Activated T-cell treated with anti-CD3 and anti-CD28 coated beads for 4 hours (primary cell): ENCODE data around the gene MAN2C1.
"Not testable (repeated sequence)": the region's sequence is repeated elsewhere in the genome, so short reads cannot be mapped to it uniquely, and the experiment has no call there.

Experiments
- DNase-seq: peaks from one replicate; pipeline ENCODE4 v3.0.0-alpha.2; 2020

The MAN2C1 gene

DNA sequence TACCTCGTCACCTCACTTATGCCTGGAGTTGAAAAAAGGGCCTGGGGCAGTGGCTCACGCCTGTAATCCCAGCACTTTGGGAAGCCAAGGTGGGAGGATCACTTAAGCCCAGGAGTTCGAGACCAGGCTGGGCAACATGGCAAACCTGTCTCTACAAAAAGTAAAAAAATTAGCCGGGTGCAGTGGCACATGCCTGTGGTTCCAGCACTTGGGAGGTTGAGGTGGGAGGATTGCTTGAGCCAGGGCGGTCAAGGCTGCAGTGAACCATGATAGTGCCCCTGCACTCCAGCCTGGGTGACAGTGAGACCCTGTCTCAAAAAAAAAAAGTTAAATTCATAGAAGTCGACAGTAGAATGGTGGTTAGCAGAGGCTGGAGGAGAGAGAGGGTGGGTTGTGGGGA is 26.2 kb downstream of the MAN2C1 start:
- no peak for DNase-seq

DNA sequence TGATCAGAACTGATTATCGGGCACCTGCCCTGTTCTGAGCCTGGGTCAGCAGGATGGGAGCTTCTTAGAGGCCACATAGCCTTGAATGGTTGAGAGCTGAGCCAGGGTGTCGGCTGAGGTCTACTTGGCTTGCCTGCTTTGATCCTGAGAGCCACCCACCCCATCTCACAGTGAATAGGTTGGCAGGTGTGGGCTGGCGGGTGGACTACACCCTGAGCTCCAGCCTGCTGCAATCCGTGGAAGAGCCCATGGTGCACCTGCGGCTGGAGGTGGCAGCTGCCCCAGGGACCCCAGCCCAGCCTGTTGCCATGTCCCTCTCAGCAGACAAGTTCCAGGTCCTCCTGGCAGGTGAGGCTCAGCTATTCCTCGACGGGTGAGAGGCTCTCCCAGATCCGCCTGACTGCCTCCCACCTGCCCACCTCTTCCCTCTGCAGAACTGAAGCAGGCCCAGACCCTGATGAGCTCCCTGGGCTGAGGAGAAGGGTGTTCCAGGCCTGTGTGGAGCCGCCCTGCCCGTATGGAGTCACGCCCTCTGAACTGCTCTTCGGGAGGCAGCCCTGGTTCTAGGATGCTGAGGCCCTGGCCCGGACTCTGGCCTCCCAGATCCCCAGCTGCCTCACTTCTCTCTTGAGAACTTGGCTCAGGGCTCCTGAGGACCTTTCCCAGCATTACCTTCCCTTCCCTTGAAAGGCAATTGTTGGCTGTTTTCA is 28.7 kb downstream of the MAN2C1 start:
- no peak for DNase-seq

DNA sequence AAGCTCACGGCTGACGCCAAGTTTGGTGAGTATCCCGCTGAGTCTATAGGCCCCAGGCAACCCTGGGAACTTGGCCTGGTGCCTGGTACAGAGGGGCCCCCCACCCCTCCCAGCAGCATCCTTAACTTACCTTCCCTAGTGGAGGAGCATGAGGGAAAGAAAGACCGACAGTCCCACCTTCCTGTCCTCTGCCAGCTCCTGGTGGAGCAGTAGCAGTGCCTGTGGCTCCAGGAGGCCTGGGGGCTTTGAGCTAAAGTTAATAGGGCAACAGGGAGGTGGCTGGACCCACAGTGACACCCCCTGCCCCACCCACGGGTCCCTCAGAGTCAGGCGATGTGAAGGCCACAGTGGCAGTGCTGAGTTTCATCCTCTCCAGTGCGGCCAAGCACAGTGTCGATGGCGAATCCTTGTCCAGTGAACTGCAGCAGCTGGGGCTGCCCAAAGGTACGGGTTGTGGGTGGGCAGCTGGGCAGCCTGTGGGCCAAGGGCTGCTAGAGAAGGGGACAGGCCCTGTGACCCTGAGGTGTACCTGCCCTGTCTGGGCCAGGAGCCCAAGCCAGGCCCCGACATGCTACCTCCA is 29.7 kb downstream of the MAN2C1 start:
- no peak for DNase-seq

DNA sequence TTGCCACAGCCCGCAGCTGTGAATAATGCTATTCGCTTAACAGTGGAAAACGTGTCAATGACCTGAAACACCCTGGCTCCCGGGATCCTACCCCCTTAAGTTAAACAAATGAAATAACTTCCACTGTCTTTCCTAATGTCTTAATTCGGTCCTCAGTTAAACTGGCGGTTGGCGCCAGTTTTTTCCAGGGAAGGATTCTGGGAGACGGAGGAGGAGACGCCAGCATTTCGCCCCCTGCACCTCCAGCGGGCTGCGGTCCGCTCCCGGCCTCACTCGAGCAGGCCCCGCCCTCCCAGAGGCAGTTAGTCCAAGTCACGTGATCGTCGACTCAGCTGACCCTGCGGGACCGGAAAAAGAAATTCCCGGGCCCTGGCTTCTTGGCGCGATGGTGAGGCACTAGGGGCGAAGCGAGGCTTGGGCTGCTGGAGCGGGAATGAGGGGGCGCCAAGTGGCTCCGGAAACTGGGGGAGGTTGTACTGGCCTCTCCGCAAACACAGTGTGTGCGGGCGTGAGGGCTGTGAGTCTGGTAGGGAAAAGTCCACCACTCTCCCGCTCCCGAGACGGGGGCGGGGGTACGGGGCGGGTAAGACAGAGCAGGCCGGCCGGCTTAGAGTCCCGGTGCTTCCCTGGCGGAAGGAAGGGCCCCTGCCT is 32.6 kb downstream of the MAN2C1 start, which contains the start of gene COMMD4:
TSS of gene COMMD4 (plus strand) at position 359 of the 651 bp plus-strand sequence. CDS start at position 386, 27 bp downstream.
- DNase-seq, result peak; percentile 51

DNA sequence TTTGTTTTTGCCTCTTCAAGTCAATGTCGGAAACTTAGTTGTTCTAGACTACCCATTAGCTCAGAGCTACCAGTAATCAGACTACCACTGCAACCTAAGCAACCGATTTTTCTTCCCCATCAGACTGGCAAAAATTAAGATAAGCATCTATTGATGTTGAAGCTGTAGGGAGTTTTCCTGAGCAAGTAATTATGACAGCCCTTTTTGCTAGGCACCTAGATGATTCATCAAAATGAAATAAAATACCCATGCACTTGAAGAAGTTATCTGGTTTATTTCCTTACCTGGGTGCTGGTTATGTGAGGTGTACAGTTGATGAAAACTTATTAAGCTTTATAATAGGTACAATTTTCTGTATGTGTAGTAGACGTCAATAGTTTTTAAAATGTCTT is 33.1 kb downstream of the MAN2C1 start:
- no peak for DNase-seq

DNA sequence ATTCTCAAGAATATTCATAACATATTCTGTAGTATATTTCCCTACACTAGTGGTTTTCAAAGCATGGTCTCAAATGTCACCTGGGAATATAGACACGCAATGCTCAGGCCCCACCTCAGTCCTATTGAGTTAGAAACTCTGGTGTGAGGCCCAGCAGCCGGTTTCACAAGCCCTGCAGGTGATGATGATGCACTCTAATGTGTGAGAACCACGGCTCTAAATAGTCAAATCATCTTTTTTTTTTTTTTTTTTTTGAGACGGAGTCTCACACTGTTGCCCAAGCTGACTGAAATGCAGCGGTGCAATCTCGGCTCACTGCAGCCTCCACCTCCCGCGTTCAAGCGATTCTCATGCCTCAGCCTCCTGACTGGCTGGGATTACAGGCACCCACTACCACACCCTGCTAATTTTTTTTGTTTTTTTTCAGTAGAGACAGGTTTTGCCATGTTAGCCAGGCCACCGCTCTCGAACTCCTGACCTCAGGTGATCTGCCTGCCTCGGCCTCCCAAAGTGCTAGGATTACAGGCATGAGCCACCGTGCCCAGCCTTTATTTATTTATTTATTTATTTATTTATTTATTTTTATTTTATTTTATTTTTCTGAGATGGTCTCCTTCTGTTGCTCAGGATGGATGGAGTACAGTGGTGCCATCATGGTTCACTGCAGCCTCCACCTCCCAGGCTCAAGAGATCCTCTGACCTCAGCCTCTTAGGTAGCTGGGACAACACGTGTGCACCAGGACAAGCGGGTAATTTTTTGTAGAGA is 34.6 kb downstream of the MAN2C1 start:
- DNase-seq, result not testable (repeated sequence)

DNA sequence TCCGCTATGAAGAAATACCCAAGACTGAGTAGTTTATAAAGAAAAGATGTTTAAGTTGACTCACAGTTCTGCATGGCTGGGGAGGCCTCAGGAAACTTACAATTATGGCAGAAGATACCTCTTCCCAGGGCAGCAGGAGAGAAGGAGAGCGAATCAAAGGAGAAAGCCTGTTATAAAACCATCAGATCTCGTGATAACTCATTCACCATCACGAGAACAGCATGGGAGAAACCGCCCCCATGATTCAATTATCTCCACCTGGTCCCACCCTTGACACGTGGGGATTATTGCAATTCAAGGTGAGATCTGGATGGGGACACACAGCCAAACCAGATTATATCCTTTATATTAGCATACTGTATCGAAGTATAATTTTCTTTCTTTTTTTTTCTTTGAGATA is 36.3 kb downstream of the MAN2C1 start:
- DNase-seq, result not testable (repeated sequence)

DNA sequence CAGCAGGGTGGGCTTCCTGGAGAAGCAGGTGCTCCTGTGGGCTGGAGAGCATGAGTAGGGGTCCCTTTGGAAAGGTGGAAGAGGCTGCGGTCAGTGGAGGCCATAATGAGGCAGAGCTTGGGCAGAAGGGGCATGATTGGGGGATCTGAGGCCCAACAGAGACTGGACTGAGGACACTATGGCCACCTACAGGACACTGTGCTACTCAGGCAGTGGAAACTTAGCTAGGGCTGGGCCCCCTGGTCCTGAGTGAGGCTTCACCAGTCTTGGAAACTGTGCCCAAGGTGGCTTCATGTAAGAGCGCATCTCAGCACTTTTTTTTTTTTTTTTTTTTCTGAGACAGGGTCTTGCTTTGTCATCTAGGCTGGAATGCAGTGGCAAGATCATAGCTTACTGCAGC is 38.8 kb downstream of the MAN2C1 start:
- no peak for DNase-seq

DNA sequence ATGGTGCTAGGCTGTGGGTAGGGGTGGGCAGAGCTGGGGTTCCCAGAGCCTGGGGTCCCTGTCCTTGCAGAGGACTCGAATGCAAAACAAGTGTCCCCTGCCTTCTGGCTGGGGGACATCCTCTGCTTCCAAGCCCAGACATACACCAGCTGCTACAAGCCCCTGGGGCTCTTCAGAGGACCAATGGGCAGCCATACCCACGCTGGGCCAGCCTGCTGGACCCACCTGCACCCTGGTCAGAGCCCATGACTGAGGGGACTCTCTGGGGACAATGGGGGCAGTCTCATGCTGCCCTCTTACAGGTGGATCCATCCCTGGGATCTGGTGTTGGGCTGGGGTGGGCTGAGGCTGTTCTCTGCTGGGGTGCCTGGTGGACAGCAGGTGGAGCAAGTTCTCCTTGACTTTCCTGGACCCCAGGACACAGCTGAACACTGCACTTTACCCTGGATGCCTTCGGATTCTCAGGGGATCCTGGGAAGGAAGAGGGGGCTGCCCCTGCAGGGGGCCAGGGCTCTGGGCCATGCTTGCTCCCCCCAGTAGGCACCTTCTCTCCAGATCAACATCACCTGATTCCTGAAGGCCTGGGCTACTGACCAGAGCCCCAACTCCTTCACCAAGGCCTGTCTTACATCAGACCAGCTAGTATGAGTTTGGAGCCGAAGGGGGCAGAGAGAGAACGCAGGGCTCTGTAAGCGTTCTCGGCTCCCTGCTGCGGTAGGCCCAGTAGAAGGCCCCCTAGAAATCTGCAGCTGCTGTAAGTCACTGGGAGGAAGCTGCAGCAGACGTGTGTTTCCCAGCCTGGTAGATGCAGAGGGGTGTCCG is 39.7 kb downstream of the MAN2C1 start:
- DNase-seq, result no peak

DNA sequence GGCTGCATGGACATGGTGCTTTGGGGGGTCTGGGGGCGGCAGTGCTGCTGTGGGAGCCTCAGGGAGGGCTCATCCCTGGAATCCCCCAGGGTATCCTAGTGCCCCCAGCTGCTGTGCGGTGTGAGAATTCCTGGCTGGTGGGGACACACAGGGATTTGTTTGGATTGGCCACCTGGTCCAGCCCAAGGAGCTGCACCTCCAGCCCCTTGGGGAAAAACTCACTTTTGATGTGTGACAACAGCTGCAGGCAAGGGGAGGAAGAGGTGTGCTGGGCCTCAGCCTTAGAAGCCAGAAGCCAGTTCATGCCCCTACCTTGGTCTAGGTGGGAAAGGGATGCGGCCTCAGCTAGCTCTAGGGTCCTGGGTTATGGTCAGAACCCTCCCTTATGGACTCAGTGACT is 40.9 kb downstream of the MAN2C1 start:
- no peak for DNase-seq

DNA sequence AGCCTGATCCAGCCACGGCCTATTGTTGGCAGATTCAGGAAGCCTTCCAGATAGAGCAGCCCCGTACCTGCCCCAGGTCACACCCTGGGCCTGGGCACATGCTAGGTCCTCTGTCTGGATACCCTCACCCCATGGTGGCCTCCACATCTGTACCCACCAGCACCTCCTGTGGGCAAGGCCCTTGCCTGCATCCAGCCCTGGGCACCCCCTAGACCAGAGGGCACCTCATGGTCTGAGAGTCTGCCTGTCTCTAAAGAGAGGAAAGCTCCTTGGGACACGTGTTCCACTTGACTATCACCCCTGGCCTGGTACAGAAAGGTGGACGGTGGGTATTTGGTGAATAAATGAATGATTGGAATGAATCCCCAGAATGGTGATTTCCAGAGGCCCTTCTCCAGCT is 41.4 kb downstream of the MAN2C1 start:
- no peak for DNase-seq

DNA sequence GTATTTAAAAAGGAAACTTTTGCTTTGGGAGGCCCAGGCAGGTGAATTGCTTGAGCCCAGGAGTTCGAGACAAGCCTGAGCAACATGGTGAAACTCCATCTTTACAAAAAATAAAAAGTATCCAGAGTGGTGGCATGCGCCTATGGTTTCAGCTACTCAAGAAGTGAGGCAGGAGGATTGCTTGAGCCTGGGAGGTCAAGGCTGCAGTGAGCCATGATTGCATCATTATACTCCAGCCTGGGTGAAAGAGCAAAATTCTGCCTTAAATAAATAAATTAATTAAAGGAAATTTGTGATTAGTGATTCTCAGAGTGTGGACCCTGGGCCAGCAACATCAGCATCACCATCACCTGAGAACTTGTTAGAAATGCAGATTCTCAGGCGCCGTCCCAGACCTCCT is 42.5 kb downstream of the MAN2C1 start:
- no peak for DNase-seq

DNA sequence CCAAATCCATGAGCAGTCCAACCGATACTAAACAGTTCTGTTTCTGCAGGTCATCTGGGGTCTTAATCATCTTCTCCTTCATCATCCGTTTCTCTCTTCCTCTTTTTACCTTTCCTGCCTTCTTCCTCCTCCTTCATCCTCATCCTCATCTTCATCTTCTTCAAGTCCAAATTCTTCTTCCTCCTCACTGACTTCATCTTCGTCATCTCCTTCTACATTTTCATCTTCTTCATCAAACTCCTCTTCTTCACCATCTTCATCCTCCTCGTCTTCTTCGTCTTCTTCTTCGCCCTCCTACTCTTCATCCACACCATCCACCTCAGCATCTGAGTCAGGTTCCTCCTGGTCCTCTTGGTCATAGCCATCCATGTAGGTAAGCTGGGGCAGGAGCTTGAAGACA is 46.7 kb downstream of the MAN2C1 start:
- DNase-seq, result no peak

DNA sequence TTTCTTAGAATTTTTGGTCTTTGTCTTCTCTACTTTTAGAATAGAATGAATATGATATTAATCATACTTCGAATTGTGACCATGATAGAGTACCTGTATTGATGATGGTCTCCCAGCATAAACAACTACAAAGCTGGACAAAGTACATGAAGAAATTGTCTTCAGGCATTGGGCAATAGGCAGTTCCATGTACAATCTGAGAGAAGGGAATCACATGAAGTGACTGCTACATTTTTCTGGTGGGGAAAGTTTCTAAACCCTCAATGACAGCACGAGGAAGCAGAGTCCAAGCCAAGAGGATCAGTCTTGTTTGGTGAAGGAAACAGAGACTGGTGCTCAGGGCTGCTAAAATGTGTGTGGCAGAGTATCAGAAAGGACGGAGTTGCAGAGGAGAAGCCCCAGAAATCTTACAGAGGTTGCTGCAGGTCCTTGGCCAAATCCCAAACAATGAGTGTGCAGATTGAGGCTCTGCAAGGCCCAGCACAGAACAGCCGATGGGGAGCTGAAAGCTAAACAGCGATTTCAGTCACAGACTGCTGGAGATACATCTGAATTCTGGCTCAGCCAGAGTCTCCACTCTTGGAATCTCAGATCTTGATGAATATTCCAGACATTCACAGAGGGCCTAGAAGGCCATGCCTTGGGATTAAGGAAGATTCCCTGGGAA is 49.0 kb downstream of the MAN2C1 start:
- DNase-seq, result not testable (repeated sequence)

DNA sequence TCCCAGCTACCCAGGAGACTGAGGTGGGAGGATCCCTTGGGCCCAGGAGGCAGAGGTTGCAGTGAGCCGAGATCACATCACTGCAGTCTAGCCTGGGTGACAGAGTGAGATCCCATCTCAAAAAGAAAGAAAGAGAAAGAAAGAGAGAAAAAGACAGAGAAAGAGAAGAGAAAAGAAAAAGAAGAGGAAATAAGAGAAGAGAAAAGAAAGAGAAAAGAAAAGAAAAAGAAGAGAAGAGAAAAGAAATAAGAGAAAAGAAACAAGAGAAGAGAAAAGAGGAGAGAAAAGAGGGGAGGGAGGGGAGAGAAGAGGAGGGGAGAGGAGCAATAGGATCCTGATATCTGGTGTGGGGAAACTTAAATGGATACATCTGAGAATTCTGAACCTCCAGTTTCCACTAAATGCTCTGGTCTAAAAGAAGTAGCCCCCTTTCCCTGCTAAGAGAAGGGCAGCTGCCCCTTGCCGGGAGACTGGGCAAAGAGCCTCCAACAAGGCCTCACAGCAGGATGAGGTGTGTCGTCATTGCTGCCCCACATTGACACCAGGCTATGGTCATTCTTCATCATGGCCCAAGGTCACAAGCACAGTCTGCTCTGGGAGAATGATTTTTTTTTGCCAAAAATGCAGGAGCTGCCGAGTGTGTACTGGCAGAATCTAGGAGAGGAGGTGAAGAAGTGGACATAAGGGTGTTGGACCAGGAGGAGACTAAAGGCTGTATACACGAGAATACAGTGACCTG is 53.7 kb downstream of the MAN2C1 start:
- no peak for DNase-seq

DNA sequence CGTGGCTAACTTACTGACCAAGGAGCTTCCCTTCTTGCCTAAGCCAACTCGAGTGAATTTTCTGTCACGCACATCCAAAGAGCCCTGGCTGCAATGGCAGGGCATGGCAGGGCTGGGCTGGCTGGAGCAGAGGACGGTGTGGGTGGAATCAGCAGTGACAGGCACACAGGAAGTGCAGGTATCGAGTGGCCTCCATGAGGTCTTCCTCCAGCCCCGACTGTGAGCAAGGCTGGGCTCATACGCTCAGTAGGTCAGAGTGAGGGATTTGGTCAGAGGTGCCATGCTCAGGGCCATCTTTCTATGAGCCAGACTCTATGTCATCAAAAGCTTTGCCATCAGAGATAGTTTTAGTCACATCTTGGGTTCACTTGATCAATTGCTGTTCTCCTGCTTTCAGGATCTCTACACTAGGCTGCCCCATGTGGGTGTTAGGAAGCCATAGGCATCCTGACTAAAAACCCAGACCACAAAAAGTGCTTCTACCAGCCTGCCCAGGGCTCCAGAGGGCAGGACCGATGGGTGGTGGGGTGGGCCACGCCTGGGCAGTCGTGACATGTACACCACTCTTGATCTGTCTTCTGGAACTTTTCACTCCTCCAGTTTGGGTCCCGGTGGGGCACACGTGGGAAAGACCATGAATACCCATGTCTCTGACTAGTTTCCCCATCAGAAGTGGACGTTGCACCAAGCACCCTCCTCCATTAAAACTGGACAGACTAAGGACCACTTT is 55.1 kb downstream of the MAN2C1 start:
- no peak for DNase-seq

DNA sequence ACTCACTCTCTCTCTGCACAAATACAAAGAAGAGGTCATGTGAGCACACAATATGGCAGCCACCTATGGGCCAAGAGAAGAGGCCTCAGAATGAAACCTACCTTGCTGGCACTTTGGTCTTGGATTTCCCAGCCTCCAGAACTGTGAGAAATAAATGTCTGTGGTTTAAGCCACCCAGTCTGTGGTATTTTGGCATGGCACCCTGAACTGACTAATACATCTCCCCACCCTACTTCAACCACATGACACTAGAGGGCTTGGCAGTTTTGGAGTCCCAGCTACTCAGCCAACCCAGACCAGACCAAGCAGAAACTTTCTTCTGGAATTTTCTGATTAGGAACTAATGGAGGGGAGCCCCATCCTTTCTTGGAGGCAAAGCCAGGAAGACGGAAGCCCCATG is 55.9 kb downstream of the MAN2C1 start:
- DNase-seq, result not testable (repeated sequence)

DNA sequence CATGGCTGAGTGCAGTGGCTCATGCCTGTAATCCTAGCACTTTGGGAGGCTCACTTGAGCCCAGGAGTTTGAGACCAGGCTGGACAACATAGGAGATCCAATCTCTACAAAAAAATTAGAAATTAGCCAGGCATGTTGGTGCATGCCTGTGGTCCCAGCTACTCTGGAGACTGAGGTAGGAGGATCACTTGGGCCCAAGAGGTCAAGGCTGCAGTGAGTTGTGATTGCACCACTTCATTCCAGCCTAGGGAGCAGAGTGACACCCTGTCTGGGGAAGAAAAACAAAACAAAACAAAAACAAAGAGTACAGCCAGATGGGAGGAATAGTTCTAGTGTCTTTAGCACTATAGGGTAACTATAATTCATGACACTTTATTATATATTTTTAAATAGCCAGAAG is 58.7 kb downstream of the MAN2C1 start:
- no peak for DNase-seq

DNA sequence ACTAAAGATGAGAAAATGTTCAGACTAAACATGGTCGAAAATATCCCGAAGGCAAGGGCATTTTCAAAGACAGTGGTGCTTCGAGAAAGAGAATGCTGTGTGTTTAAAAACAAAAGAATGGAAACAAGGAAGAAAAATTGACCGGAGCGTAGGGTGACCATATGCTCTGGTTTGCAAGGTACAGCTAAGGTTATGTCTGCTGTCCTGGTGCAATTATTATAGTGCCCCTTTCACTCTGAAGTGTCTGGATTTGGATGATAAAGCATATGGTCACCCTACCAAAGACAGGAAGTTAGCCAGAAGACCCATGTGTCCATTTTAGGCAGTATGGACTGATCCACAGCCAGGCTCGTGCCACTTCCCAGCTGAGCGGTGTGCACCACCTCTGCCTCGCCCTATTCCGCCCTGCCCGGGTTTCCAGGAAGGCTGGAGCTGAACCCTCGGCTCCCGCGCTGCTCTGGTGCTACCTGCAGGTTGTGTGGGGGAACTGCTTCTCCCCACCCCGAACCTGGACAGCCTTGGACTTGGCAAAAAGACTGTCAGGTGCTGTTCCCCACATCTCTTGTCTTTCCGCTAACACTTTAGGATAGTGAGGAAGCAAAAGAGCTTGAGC is 60.5 kb downstream of the MAN2C1 start:
- no peak for DNase-seq

DNA sequence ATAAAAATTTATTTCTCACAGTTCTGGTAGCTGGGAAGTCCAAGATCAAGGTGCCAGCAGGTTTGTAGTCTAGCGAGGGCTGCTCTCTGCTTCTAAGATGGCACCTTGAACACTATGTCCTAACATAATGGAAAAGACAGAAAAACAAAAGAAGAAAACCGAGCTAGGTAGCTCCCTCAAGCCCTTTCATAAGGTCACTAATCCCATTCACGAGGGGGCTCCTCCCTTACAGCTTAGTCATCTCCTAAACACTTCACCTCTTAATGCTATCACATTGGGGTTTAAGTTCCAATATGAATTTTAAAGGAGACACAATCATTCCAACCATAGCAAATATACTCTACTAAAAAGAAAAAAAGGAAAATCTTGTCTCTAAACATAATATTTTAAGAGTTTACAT is 62.2 kb downstream of the MAN2C1 start:
- DNase-seq, result no peak
